Mucosa of descending colon (tissue), 3 donors: ENCODE measurements around the gene HIRIP3. TPM values are rescaled to one million over a fixed set of nuclear protein-coding genes. Genes with fewer than 3 reads are reported as not detected.

ENCODE experiments used
- ATAC-seq: fragments of 200-7000 bp; cut with Tn5 transposase; one replicate; pipeline ENCODE4 v1.9.1; 2020; ENCODE audit warnings: mild to moderate bottlenecking, moderate library complexity
- DNase-seq, 3 donors: peaks; one replicate each; pipeline ENCODE4 v3.0.0-alpha.2; 2020
- H3K36me3 ChIP-seq: fragments of 200-600 bp; one replicate; pipeline ENCODE4 v1.8.0; 2021; ENCODE audit warnings: low read depth, mild to moderate bottlenecking
- H3K4me1 ChIP-seq: fragments of 200-600 bp; one replicate; pipeline ENCODE4 v1.8.0; 2021; ENCODE audit warnings: low read depth, mild to moderate bottlenecking
- H3K4me3 ChIP-seq: fragments of 200-600 bp; one replicate; pipeline ENCODE4 v1.8.0; 2021; ENCODE audit warnings: mild to moderate bottlenecking
- H3K9me3 ChIP-seq: fragments of 200-600 bp; one replicate; pipeline ENCODE4 v1.8.0; 2021; ENCODE audit warnings: mild to moderate bottlenecking
- CTCF ChIP-seq: fragments of 200-600 bp; IDR thresholded peaks from one replicate; pipeline ENCODE4 v1.8.0; 2022; ENCODE audit warnings: antibody characterized with exemption, mild to moderate bottlenecking
- intact Hi-C, 2 donors: fragments of 100-400 bp; cut with DNase I in 1 of 2; cut with micrococcal nuclease in 1 of 2; formaldehyde crosslinking; loops; one replicate each; pipeline versions ENCODE4 v1.11.0 to v1.11.1; 2022; cut with DNase I, micrococcal nuclease
- total RNA-seq, 3 donors: library from RNA; stranded (reverse); fragmentation: NEBNext Ultra II Directional in 2 of 3; extraction: Animal tissue kit (Norgen Biotek cat#: 25700) in 2 of 3; gene quantifications; one replicate each; pipeline versions ENCODE4 v1.2.1 to v1.2.4, GENCODE V29; 2021 to 2023
- donor health status: DM: no; HTN: no; CAD: no; lungs with moderate emphysema.
- donor health status: DM: no; HTN: no; CAD: no.
- donor health status: DM: no; HTN: yes; CAD: no.

The HIRIP3 gene
- total RNA-seq, 3 donors from 2014 or later, result 11.3 to 21.3 (median 11.9) TPM

- Histone ChIP-seq H3K4me3 (no peak overlapping the region), H3K9me3 (no peaks in the 10 kb centered on the region), H3K36me3 (no peaks in the 10 kb centered on the region), H3K4me1 (peaks cover 13% of the 10 kb centered on the region)
- intact Hi-C loops, result no loop called here
- no peak for DNase-seq
- TF ChIP-seq CTCF, result no peak
- no peak for ATAC-seq
These were observed 16.5 kb upstream of the HIRIP3 start for GRCh38 chr16:30011714-30012504.

DNA sequence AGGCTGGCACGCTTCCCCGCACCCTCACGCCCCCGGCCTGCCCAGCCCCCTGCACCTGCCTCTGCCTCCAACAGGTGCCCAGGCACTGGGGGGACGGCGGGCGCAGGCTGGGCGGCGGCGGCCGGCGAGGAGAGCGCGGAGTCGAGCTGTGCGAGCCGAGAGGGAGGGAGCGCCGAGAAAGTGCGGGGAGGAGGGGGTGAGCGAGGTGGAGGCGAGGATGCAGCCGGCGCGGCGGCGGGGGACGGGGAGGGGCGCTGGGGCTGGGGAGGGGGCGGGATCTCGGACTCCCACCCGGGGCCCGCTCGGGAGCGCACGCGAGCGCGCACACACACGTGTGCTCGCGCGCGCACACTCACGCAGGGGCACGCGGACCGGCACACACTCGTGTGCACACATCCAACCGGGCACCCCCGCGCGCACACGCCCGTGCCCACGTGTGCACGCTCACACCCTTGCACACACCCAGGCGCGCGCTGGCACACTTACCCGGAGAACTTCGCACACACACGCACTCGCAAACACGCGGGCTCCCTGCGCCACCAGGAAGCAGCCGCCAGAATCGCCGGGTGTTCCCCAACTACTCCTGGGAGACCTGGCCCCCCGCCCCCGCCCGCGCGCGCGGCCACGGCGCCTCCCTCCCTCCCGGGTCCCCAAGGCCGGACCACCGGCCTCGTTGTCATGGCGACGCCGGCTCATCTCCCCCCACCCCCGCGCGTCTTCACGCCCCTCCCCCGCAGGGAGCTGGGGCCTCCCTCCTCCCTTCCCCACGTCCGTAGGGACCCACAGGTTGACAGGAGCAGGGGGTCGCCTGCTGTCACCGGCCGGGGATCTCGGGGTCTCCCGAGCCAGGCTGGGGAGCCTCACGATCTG lies 15.7 kb upstream of the HIRIP3 start, which contains the start of gene DOC2A:
Gene DOC2A, minus strand, starts transcription at position 184 of the 870 bp plus-strand sequence. CDS start 805 bp downstream, outside the sequence.
- intact Hi-C loops, result no loop called here
- no peaks in the 10 kb centered on the region for H3K9me3 ChIP-seq
- DNase-seq, result peak in 1 of 3 donors; percentile 48
- H3K4me1 ChIP-seq, result peaks cover 13% of the 10 kb centered on the region
- H3K36me3 ChIP-seq, result no peaks in the 10 kb centered on the region
- no peak within 1 kb of the TSS for H3K4me3 ChIP-seq
- peak; percentile 59 for ATAC-seq
- no peak for TF ChIP-seq CTCF

GRCh38 chr16:30009990-30010843 lies 14.8 kb upstream of the HIRIP3 start:
- H3K4me1 ChIP-seq, result peaks cover 13% of the 10 kb centered on the region
- TF ChIP-seq CTCF, result no peak
- intact Hi-C loops, result no loop called here
- H3K9me3 ChIP-seq, result no peaks in the 10 kb centered on the region
- no peak overlapping the region for H3K4me3 ChIP-seq
- no peak for DNase-seq
- no peaks in the 10 kb centered on the region for H3K36me3 ChIP-seq
- ATAC-seq, result no peak

GRCh38 chr16:30009085-30009862 lies 13.9 kb upstream of the HIRIP3 start:
- DNase-seq, result peak in 1 of 3 donors; percentile 43
- Histone ChIP-seq H3K9me3 (no peaks in the 10 kb centered on the region), H3K4me3 (no peak overlapping the region), H3K36me3 (no peaks in the 10 kb centered on the region), H3K4me1 (peaks cover 13% of the 10 kb centered on the region)
- TF ChIP-seq CTCF, result no peak
- intact Hi-C loops, result no loop called here
- no peak for ATAC-seq
